B cell (primary cell): ENCODE results near the gene IL7R. TPM values are rescaled to one million over a fixed set of nuclear protein-coding genes. Genes with fewer than 3 reads are reported as not detected.

ENCODE experiments used
- ATAC-seq: fragments of 200-7000 bp; cut with Tn5 transposase; one replicate; pipeline ENCODE4 v1.10.0; 2021; ENCODE audit warnings: low read depth, mild to moderate bottlenecking, moderate number of reproducible peaks, moderate library complexity
- CTCF ChIA-PET: fragments of 350-600 bp; sonication (Branson Sonifier 250); formaldehyde crosslinking; loops from one replicate; lab custom pipeline; 2021; ENCODE audit warnings: antibody characterized with exemption, inconsistent platforms; lab: Charles Lee
- POLR2A ChIA-PET: fragments of 350-600 bp; sonication (Branson Sonifier 250); formaldehyde crosslinking; loops from one replicate; lab custom pipeline; 2021; ENCODE audit warnings: antibody characterized with exemption; lab: Charles Lee
- DNase-seq: peaks from one replicate; pipeline ENCODE4 v3.0.0; 2013
- H2AFZ ChIP-seq: 2 replicates; pipeline ENCODE4 v1.6.1; 2012; ENCODE audit warnings: mild to moderate bottlenecking, low read depth, low read length; ENCODE audit not compliant: insufficient read depth, poor library complexity, severe bottlenecking
- H3K27ac ChIP-seq, 2 donors: 1 replicate in 1 of 2; 2 replicates in 1 of 2; pipeline ENCODE4 v1.5.1; 2012 to 2013; ENCODE audit warnings: low read length in 2 of 2, mild to moderate bottlenecking in 2 of 2, moderate library complexity in 1 of 2
- H3K27me3 ChIP-seq, 4 experiments: fragments of 200-600 bp in 1 of 4; sonication (generic) in 1 of 4; replicated peaks in 1 of 4; 1 replicate in 2 of 4; 2 replicates in 2 of 4; pipeline versions ENCODE4 v1.6.1 to v1.7.0; 2013 to 2016; ENCODE audit warnings: low read length in 3 of 4, mild to moderate bottlenecking in 2 of 4, mixed read lengths in 1 of 4, moderate library complexity in 1 of 4; ENCODE audit not compliant: insufficient read depth in 4 of 4, control insufficient read depth in 3 of 4; ENCODE audit errors: control extremely low read depth in 1 of 4
- H3K36me3 ChIP-seq, 2 experiments: replicated peaks in 1 of 2; 1 replicate in 1 of 2; 2 replicates in 1 of 2; pipeline versions ENCODE4 v1.6.1 to v1.7.1; 2013; ENCODE audit warnings: low read length in 1 of 2; ENCODE audit not compliant: insufficient read depth in 2 of 2, control insufficient read depth in 1 of 2; ENCODE audit errors: control extremely low read depth in 1 of 2, extremely low read depth in 1 of 2
- H3K4me1 ChIP-seq, 2 donors: fragments of 200-600 bp in 1 of 2; sonication (generic) in 1 of 2; 1 replicate in 1 of 2; 2 replicates in 1 of 2; pipeline versions ENCODE4 v1.5.1 to v1.6.1; 2013 to 2017; ENCODE audit warnings: low read length in 2 of 2; ENCODE audit not compliant: control insufficient read depth in 2 of 2, insufficient read depth in 2 of 2
- H3K4me2 ChIP-seq: replicated peaks from 2 replicates; pipeline ENCODE3; 2012; ENCODE audit warnings: mild to moderate bottlenecking, low read depth, low read length; ENCODE audit not compliant: poor library complexity, severe bottlenecking
- H3K4me3 ChIP-seq, 5 experiments: fragments of 200-600 bp in 1 of 5; sonication (generic) in 1 of 5; 1 replicate in 3 of 5; 2 replicates in 2 of 5; pipeline versions ENCODE4 v1.5.1 to v1.7.0; 2011 to 2016; ENCODE audit warnings: low read length in 4 of 5, mild to moderate bottlenecking in 4 of 5, low read depth in 2 of 5, control low read depth in 1 of 5, moderate library complexity in 1 of 5; ENCODE audit not compliant: insufficient read depth in 1 of 5; ENCODE audit errors: control extremely low read depth in 1 of 5, extremely low read depth in 1 of 5
- H3K79me2 ChIP-seq: fragments of 200-600 bp; sonication (generic); one replicate; pipeline ENCODE4 v1.6.0; 2016; ENCODE audit warnings: low read length; ENCODE audit not compliant: control insufficient read depth, insufficient read depth
- H3K9ac ChIP-seq: fragments of 200-600 bp; sonication (generic); 2 replicates; pipeline ENCODE4 v1.6.1; 2017; ENCODE audit warnings: mild to moderate bottlenecking, low read length, moderate library complexity
- H3K9me3 ChIP-seq, 3 donors: one replicate each; pipeline versions ENCODE4 v1.6.1 to v1.7.1; 2013; ENCODE audit warnings: low read length in 2 of 3; ENCODE audit not compliant: control insufficient read depth in 2 of 3, insufficient read depth in 1 of 3; ENCODE audit errors: control extremely low read depth in 1 of 3
- H4K20me1 ChIP-seq: 2 replicates; pipeline ENCODE4 v1.6.0; 2012; ENCODE audit warnings: mild to moderate bottlenecking, low read length; ENCODE audit not compliant: insufficient read depth, control insufficient read depth, poor library complexity, severe bottlenecking
- H3K27ac Mint-ChIP-seq: one replicate; pipeline ENCODE4 v1.8.0; 2021; ENCODE audit warnings: mixed read lengths
- H3K27me3 Mint-ChIP-seq: one replicate; pipeline ENCODE4 v1.8.0; 2021; ENCODE audit warnings: mixed read lengths
- H3K4me1 Mint-ChIP-seq: one replicate; pipeline ENCODE4 v1.8.0; 2021; ENCODE audit warnings: mixed read lengths
- H3K4me3 Mint-ChIP-seq: one replicate; pipeline ENCODE4 v1.8.0; 2021; ENCODE audit warnings: mixed read lengths
- H3K9me3 Mint-ChIP-seq: one replicate; pipeline ENCODE4 v1.8.0; 2022; ENCODE audit warnings: mixed read lengths; ENCODE audit not compliant: insufficient read depth
- EZH2 ChIP-seq: IDR thresholded peaks from 2 replicates; pipeline ENCODE4 v1.6.1; 2012; ENCODE audit warnings: borderline replicate concordance, low read depth, mild to moderate bottlenecking, moderate library complexity, low read length; ENCODE audit not compliant: insufficient read depth, poor library complexity, severe bottlenecking
- WGBS: methylation state at CpG from one replicate; pipeline ENCODE4 v1.1.5; 2013; ENCODE audit warnings: missing lambda C conversion rate; ENCODE audit not compliant: insufficient coverage; 5-methylcytosine and 5-hydroxymethylcytosine counted together
- intact Hi-C: fragments of 100-400 bp; cut with micrococcal nuclease; formaldehyde crosslinking; loops from one replicate; pipeline ENCODE4 v1.10.0; 2022
- polyA plus RNA-seq: library from polyadenylated mRNA; depleted of rRNA; stranded (reverse); fragments of >200 nt; gene quantifications from 2 replicates; pipeline ENCODE4 v1.2.3, GENCODE V29; 2012
- total RNA-seq, 2 donors: library from RNA; stranded (reverse); fragments of 120-200 nt in 1 of 2; gene quantifications; 1 replicate in 1 of 2; 2 replicates in 1 of 2; pipeline versions ENCODE4 v1.2.3 to v1.2.4, GENCODE V29; 2013 to 2022
- TF ChIP-seq, protein P1 (sequence below): fragments of 200-600 bp; IDR thresholded peaks from one replicate; pipeline ENCODE4 v1.8.0; 2022; ENCODE audit warnings: antibody characterized with exemption, mild to moderate bottlenecking

The IL7R gene
- total and polyA plus RNA-seq, 2 donors (not counting 1 experiment from before 2014, with no cell fraction given) = 2.4 TPM

DNA sequence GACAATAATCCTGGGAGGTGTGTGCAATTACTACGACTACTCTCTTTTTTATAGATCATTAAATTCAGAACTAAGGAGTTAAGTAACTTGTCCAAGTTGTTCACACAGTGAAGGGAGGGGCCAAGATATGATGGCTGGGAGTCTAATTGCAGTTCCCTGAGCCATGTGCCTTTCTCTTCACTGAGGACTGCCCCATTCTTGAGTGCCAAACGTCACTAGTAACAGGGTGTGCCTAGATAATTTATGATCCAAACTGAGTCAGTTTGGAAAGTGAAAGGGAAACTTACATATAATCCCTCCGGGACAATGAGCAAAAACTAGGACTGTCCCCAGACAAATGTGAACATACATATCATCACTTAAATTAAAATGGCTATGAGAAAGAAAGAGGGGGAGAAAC is 20.2 kb downstream of the IL7R start:
- Mint-ChIP-seq H3K4me3 (no peak overlapping the region), H3K27me3 (no peaks in the 10 kb centered on the region), H3K27ac (no peak overlapping the region), H3K4me1 (peaks cover 3% of the 10 kb centered on the region), H3K9me3 (no peaks in the 10 kb centered on the region)
- TF ChIP-seq, protein P1, sequence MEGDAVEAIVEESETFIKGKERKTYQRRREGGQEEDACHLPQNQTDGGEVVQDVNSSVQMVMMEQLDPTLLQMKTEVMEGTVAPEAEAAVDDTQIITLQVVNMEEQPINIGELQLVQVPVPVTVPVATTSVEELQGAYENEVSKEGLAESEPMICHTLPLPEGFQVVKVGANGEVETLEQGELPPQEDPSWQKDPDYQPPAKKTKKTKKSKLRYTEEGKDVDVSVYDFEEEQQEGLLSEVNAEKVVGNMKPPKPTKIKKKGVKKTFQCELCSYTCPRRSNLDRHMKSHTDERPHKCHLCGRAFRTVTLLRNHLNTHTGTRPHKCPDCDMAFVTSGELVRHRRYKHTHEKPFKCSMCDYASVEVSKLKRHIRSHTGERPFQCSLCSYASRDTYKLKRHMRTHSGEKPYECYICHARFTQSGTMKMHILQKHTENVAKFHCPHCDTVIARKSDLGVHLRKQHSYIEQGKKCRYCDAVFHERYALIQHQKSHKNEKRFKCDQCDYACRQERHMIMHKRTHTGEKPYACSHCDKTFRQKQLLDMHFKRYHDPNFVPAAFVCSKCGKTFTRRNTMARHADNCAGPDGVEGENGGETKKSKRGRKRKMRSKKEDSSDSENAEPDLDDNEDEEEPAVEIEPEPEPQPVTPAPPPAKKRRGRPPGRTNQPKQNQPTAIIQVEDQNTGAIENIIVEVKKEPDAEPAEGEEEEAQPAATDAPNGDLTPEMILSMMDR = no peak
- TF ChIP-seq EZH2 = no peak
- Histone ChIP-seq H3K9ac (no peak overlapping the region), H3K36me3 (no peaks in the 10 kb centered on the region), H3K79me2 (no peaks in the 10 kb centered on the region), H3K4me3 (no peak overlapping the region), H3K4me2 (no peak overlapping the region), H2AFZ (no peak overlapping the region), H3K27ac (no peak overlapping the region), H4K20me1 (no peaks in the 10 kb centered on the region), H3K9me3 (no peaks in the 10 kb centered on the region), H3K27me3 (peaks cover 0 to 2% (median 0%) of the 10 kb centered on the region in 4 experiments), H3K4me1 (no peaks in the 10 kb centered on the region)
- CTCF ChIA-PET = no interaction called here
- POLR2A ChIA-PET = no interaction called here
- DNase-seq (no peak), ATAC-seq (no peak)
- no CpG with 5 or more reads among the region's 3 CpGs for WGBS
- intact Hi-C loops = no loop called here

DNA sequence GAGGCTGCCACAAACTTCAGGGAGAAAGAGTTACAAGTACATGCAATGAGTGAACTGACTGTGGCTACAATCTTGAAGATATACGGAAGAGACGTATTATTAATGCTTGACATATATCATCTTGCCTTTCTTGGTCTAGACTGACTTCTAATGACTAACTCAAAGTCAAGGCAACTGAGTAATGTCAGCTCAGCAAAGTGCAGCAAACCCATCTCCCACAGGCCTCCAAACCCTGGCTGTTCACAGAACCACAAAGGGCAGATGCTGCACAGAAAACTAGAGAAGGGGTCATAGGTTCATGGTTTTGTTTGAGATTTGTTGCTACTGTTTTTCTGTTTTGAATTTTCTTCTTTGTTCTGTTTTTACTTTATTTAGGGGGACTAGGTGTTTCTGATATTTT is 21.0 kb downstream of the IL7R start:
- H3K9me3 ChIP-seq = no peaks in the 10 kb centered on the region
- H3K9ac ChIP-seq = no peak overlapping the region
- no peak overlapping the region for H3K4me3 ChIP-seq
- Mint-ChIP-seq H3K27me3 (no peaks in the 10 kb centered on the region), H3K27ac (no peak overlapping the region), H3K4me1 (peaks cover 3% of the 10 kb centered on the region), H3K4me3 (no peak overlapping the region), H3K9me3 (no peaks in the 10 kb centered on the region)
- intact Hi-C loops = no loop called here
- DNase-seq (no peak), ATAC-seq (no peak)
- H3K27me3 ChIP-seq = peaks cover 0 to 2% (median 0%) of the 10 kb centered on the region in 4 experiments
- no peaks in the 10 kb centered on the region for H3K36me3 ChIP-seq
- no peaks in the 10 kb centered on the region for H3K4me1 ChIP-seq
- ChIA-PET POLR2A (no interaction called here), CTCF (no interaction called here)
- TF ChIP-seq EZH2 = no peak
- TF ChIP-seq, protein P1 = no peak
- no peak overlapping the region for H3K27ac ChIP-seq
- H3K79me2 ChIP-seq = no peaks in the 10 kb centered on the region
- H4K20me1 ChIP-seq = no peaks in the 10 kb centered on the region
- no peak overlapping the region for H3K4me2 ChIP-seq
- WGBS = no CpG with 5 or more reads among the region's 2 CpGs
- H2AFZ ChIP-seq = no peak overlapping the region
